H1 (cell line): ENCODE measurements around the gene SCRN1. TPM values are rescaled to one million over a fixed set of nuclear protein-coding genes. Genes with fewer than 3 reads are reported as not detected.

ENCODE experiments used
- CTCF ChIA-PET: fragments of 300-600 bp; sonication (Branson Sonifier 250); formaldehyde crosslinking; loops from one replicate; lab custom pipeline; 2021; ENCODE audit not compliant: partially characterized antibody; lab: Charles Lee
- POLR2A ChIA-PET: fragments of 300-600 bp; sonication (Branson Sonifier 250); formaldehyde crosslinking; loops from one replicate; lab custom pipeline; 2021; ENCODE audit warnings: inconsistent platforms; ENCODE audit not compliant: partially characterized antibody; lab: Charles Lee
- DNase-seq, 2 experiments: peaks; one replicate each; pipeline versions ENCODE4 v3.0.0 to v3.0.0-alpha.2; 2010 to 2022; ENCODE audit warnings: low spot score in 2 of 2, low read depth in 1 of 2, mixed read lengths in 1 of 2
- FAIRE-seq: peaks from 2 replicates; lab custom pipeline; 2011; peaks lifted over from hg19 to GRCh38; lab: Jason Lieb, UNC
- H2AFZ ChIP-seq: 2 replicates; pipeline ENCODE4 v1.8.1; 2012; ENCODE audit warnings: low read length, inconsistent platforms
- H2AK5ac ChIP-seq: 2 replicates; pipeline ENCODE4 v1.6.1; 2013; ENCODE audit warnings: low read depth, low read length
- H2BK120ac ChIP-seq: replicated peaks from 2 replicates; pipeline ENCODE3; 2013; ENCODE audit warnings: low read depth, low read length, inconsistent platforms
- H2BK12ac ChIP-seq: 2 replicates; pipeline ENCODE4 v1.6.1; 2013; ENCODE audit warnings: low read depth, low read length
- H2BK15ac ChIP-seq: 2 replicates; pipeline ENCODE4 v1.6.1; 2013; ENCODE audit warnings: low read length
- H2BK20ac ChIP-seq: 2 replicates; pipeline ENCODE4 v1.6.1; 2013; ENCODE audit warnings: low read length
- H2BK5ac ChIP-seq: 2 replicates; pipeline ENCODE4 v1.6.1; 2013; ENCODE audit warnings: low read depth, low read length
- H3K14ac ChIP-seq: 2 replicates; pipeline ENCODE4 v1.6.1; 2013; ENCODE audit warnings: inconsistent platforms; ENCODE audit not compliant: insufficient read length
- H3K18ac ChIP-seq: 2 replicates; pipeline ENCODE4 v1.6.1; 2013; ENCODE audit warnings: low read length; ENCODE audit errors: extremely low read depth
- H3K23ac ChIP-seq: 2 replicates; pipeline ENCODE4 v1.6.1; 2013; ENCODE audit warnings: inconsistent platforms; ENCODE audit not compliant: insufficient read length
- H3K23me2 ChIP-seq: 2 replicates; pipeline ENCODE4 v1.6.1; 2013; ENCODE audit warnings: low read depth, low read length
- H3K27ac ChIP-seq: 2 replicates; pipeline ENCODE4 v1.6.1; 2011; ENCODE audit warnings: low read depth, low read length, inconsistent platforms
- H3K27me3 ChIP-seq, 4 experiments: replicated peaks in 1 of 4; 1 replicate in 1 of 4; 2 replicates in 3 of 4; pipeline versions ENCODE4 v1.6.1 to v1.8.1; 2011 to 2013; ENCODE audit warnings: low read length in 3 of 4, mild to moderate bottlenecking in 3 of 4, inconsistent platforms in 2 of 4, mixed read lengths in 2 of 4, moderate library complexity in 1 of 4; ENCODE audit not compliant: control insufficient read depth in 3 of 4, insufficient read depth in 3 of 4; ENCODE audit errors: extremely low read depth in 1 of 4
- H3K36me3 ChIP-seq, 4 experiments: 2 replicates each; pipeline versions ENCODE4 v1.6.1 to v1.8.1; 2011 to 2013; ENCODE audit warnings: mild to moderate bottlenecking in 4 of 4, low read length in 3 of 4, moderate library complexity in 2 of 4, control low read depth in 1 of 4, inconsistent platforms in 1 of 4; ENCODE audit not compliant: insufficient read depth in 4 of 4, control insufficient read depth in 2 of 4
- H3K4ac ChIP-seq: replicated peaks from 2 replicates; pipeline ENCODE3; 2013; ENCODE audit warnings: low read length, low read depth, mixed read lengths, inconsistent platforms; ENCODE audit not compliant: insufficient read length
- H3K4me1 ChIP-seq, 4 experiments: replicated peaks in 1 of 4; 1 replicate in 1 of 4; 2 replicates in 3 of 4; pipeline versions ENCODE4 v1.6.1 to v1.8.1; 2011 to 2013; ENCODE audit warnings: low read length in 3 of 4, inconsistent platforms in 2 of 4, mixed read lengths in 1 of 4; ENCODE audit not compliant: insufficient read depth in 4 of 4, control insufficient read depth in 3 of 4
- H3K4me2 ChIP-seq, 2 experiments: 2 replicates each; pipeline versions ENCODE4 v1.6.1 to v1.8.1; 2011 to 2013; ENCODE audit warnings: low read depth in 2 of 2, low read length in 2 of 2, control low read depth in 1 of 2, inconsistent platforms in 1 of 2, mild to moderate bottlenecking in 1 of 2; ENCODE audit not compliant: insufficient read depth in 1 of 2
- H3K4me3 ChIP-seq, 4 experiments: fragments of 200-600, 300-600 bp in 1 of 4; sonication (generic), shearing (Covaris generic), sonication (Bioruptor Twin) in 1 of 4; 2 replicates each; pipeline versions ENCODE4 v1.5.1 to v1.8.1; 2011 to 2016; ENCODE audit warnings: low read length in 4 of 4, low read depth in 3 of 4, control low read depth in 2 of 4, inconsistent platforms in 2 of 4, mild to moderate bottlenecking in 2 of 4, mixed read lengths in 1 of 4, moderate library complexity in 1 of 4; ENCODE audit not compliant: insufficient read depth in 2 of 4; ENCODE audit errors: extremely low read depth in 1 of 4
- H3K56ac ChIP-seq: replicated peaks from 2 replicates; pipeline ENCODE3; 2013; ENCODE audit warnings: low read depth, mild to moderate bottlenecking, mixed read lengths, low read length, inconsistent platforms; ENCODE audit not compliant: insufficient read length
- H3K79me1 ChIP-seq: 2 replicates; pipeline ENCODE4 v1.6.1; 2013; ENCODE audit warnings: low read depth, low read length, control low read depth
- H3K79me2 ChIP-seq, 2 experiments: 2 replicates each; pipeline versions ENCODE4 v1.6.1 to v1.8.1; 2012 to 2013; ENCODE audit warnings: low read length in 2 of 2, mild to moderate bottlenecking in 2 of 2, inconsistent platforms in 1 of 2; ENCODE audit not compliant: insufficient read depth in 2 of 2, control insufficient read depth in 1 of 2
- H3K9ac ChIP-seq, 4 experiments: replicated peaks in 1 of 4; 1 replicate in 1 of 4; 2 replicates in 3 of 4; pipeline versions ENCODE4 v1.6.1 to v1.8.1; 2011 to 2013; ENCODE audit warnings: low read depth in 3 of 4, low read length in 3 of 4, control low read depth in 2 of 4, mild to moderate bottlenecking in 2 of 4, moderate library complexity in 2 of 4, inconsistent platforms in 1 of 4; ENCODE audit errors: extremely low read depth in 1 of 4
- H3K9me3 ChIP-seq, 2 experiments: 2 replicates each; pipeline versions ENCODE4 v1.6.1 to v1.8.1; 2012 to 2013; ENCODE audit warnings: mild to moderate bottlenecking in 2 of 2, moderate library complexity in 2 of 2, control low read depth in 1 of 2, inconsistent platforms in 1 of 2, low read depth in 1 of 2, low read length in 1 of 2, mixed read lengths in 1 of 2; ENCODE audit not compliant: insufficient read depth in 2 of 2
- H4K20me1 ChIP-seq, 2 experiments: replicated peaks in 1 of 2; 2 replicates each; pipeline versions ENCODE3 to v1.8.1; 2011 to 2013; ENCODE audit warnings: inconsistent platforms in 2 of 2, low read length in 2 of 2, mild to moderate bottlenecking in 1 of 2; ENCODE audit not compliant: insufficient read depth in 2 of 2, control insufficient read depth in 1 of 2
- H4K5ac ChIP-seq: 2 replicates; pipeline ENCODE4 v1.6.1; 2013; ENCODE audit warnings: low read length, low read depth, mixed read lengths, inconsistent platforms; ENCODE audit not compliant: insufficient read length
- H4K8ac ChIP-seq: 2 replicates; pipeline ENCODE4 v1.8.0; 2013; ENCODE audit warnings: mild to moderate bottlenecking, moderate library complexity, low read length, inconsistent platforms; ENCODE audit not compliant: insufficient read depth; ENCODE audit errors: extremely low read depth
- H4K91ac ChIP-seq: replicated peaks from 2 replicates; pipeline ENCODE3; 2013; ENCODE audit warnings: low read length, mixed read lengths, inconsistent platforms; ENCODE audit not compliant: insufficient read length
- EZH2 ChIP-seq: fragments of 200-600 bp; sonication (generic); IDR thresholded peaks from 2 replicates; pipeline ENCODE4 v1.7.1; 2012; ENCODE audit warnings: low read depth, mild to moderate bottlenecking, moderate library complexity, low read length, inconsistent platforms; ENCODE audit not compliant: severe bottlenecking
- JUND ChIP-seq: IDR thresholded peaks from 2 replicates; pipeline ENCODE4 v1.6.1; 2011; ENCODE audit warnings: mild to moderate bottlenecking, improper control_type of control experiment, low read length
- KDM1A ChIP-seq: fragments of 200-600, 300-600 bp; sonication (generic); IDR thresholded peaks from 2 replicates; pipeline ENCODE4 v1.7.1; 2016; ENCODE audit warnings: mild to moderate bottlenecking, low read length, borderline replicate concordance
- RBBP5 ChIP-seq: IDR thresholded peaks from 2 replicates; pipeline ENCODE4 v1.7.1; 2012; ENCODE audit warnings: low read depth, mild to moderate bottlenecking, inconsistent platforms, low read length, moderate library complexity, borderline replicate concordance
- RFX5 ChIP-seq: IDR thresholded peaks from 2 replicates; pipeline ENCODE4 v1.6.1; 2011; ENCODE audit warnings: low read depth, low read length, improper control_type of control experiment, borderline replicate concordance
- SIN3A ChIP-seq, 2 experiments: IDR thresholded peaks in 1 of 2; conservative IDR thresholded peaks in 1 of 2; 2 replicates each; pipeline ENCODE4 v1.6.1; 2011 to 2012; ENCODE audit warnings: low read length in 2 of 2, improper control_type of control experiment in 1 of 2, low read depth in 1 of 2, mild to moderate bottlenecking in 1 of 2
- SP4 ChIP-seq: IDR thresholded peaks from 2 replicates; pipeline ENCODE4 v1.6.1; 2012; ENCODE audit warnings: low read length, inconsistent platforms
- WGBS, 2 experiments: shearing (Covaris generic) in 1 of 2; methylation state at CpG; one replicate each; pipeline versions ENCODE4 v1.1.6 to v1.1.7; 2013 to 2015; ENCODE audit warnings: low lambda C conversion rate in 2 of 2, mixed read lengths in 2 of 2, inconsistent platforms in 1 of 2, low coverage in 1 of 2, missing lambda C conversion rate in 1 of 2; ENCODE audit not compliant: insufficient replicate concordance in 2 of 2, insufficient coverage in 1 of 2, insufficient read length in 1 of 2; ENCODE audit errors: extremely low coverage in 1 of 2, missing lambda C conversion rate in 1 of 2; 5-methylcytosine and 5-hydroxymethylcytosine counted together
- polyA plus RNA-seq, 7 experiments: library from polyadenylated mRNA; depleted of rRNA in 3 of 7; stranded (reverse) in 5 of 7; unstranded in 2 of 7; fragments of >200 nt in 5 of 7; fragments of 200-250 nt in 2 of 7; gene quantifications; 1 replicate in 5 of 7; 2 replicates in 1 of 7; 4 replicates in 1 of 7; pipeline versions ENCODE4 v1.2.1 to v1.2.3, GENCODE V29; 2011 to 2013; ENCODE audit warnings: missing spikeins in 2 of 7, mixed read lengths in 2 of 7
- total RNA-seq: library from RNA; stranded (reverse); fragmentation: NEBNext Ultra II Directional; extraction: Animal tissue kit (Norgen Biotek cat#: 25700); gene quantifications from 2 replicates; pipeline ENCODE4 v1.2.1, GENCODE V29; 2021

Gene SCRN1
- total and polyA plus RNA-seq, 2 of the 8 experiments (the other 6 are each of a cell fraction or from before 2014, with no cell fraction given): 36.0 to 75.8 TPM

GRCh38 chr7:30003098-30003497 lies 13.5 kb upstream of the SCRN1 start:
- no peaks in the 10 kb centered on the region for H3K36me3 ChIP-seq
- no peak overlapping the region for H2BK15ac ChIP-seq
- H3K79me2 ChIP-seq: no peaks in the 10 kb centered on the region
- H3K27ac ChIP-seq: no peak overlapping the region
- H3K27me3 ChIP-seq: no peaks in the 10 kb centered on the region; a peak in 1 of 7 replicates
- DNase-seq: no peak
- H3K4me3 ChIP-seq: no peak overlapping the region
- no peak overlapping the region for H2BK5ac ChIP-seq
- H3K4ac ChIP-seq: no peak overlapping the region
- H3K4me1 ChIP-seq: peaks cover 0 to 4% (median 0%) of the 10 kb centered on the region in 4 experiments; a peak in 3 of 7 replicates
- H3K18ac ChIP-seq: no peak overlapping the region
- no peak overlapping the region for H2BK12ac ChIP-seq
- ChIA-PET CTCF (interaction anchor here (1.2 to 1.5 kb wide), 6 partner anchors 10 to 81 kb away, joined by 3 to 4 read pairs (median 4); no protein-coding TSS in a partner anchor), POLR2A (interaction anchor here (0.6 to 1.9 kb wide), 5 partner anchors 15 to 496 kb away, joined by 3 to 7 read pairs (median 4); no protein-coding TSS in a partner anchor)
- TF ChIP-seq RFX5 (no peak), KDM1A (no peak), SIN3A (conservative IDR thresholded peaks at IDR 0.05 in 1 of 2, IDR thresholded peaks at IDR 0.05 in 1 of 2; ENCODE audit: low read depth in 1 of 2, low read length in 2 of 2) (no peak), RBBP5 (no peak), EZH2 (no peak), SP4 (no peak), JUND (no peak)
- H3K56ac ChIP-seq: no peak overlapping the region
- H4K20me1 ChIP-seq: no peaks in the 10 kb centered on the region
- H3K4me2 ChIP-seq: no peak overlapping the region
- no peak overlapping the region for H3K14ac ChIP-seq
- no peak overlapping the region for H4K5ac ChIP-seq
- H2AK5ac ChIP-seq: no peak overlapping the region
- 60% methylated on average over 6 of the region's 6 CpGs; no CpG with 5 or more reads in 1 of the 2 experiments for WGBS, 2 experiments
- H2BK120ac ChIP-seq: no peak overlapping the region
- no peak overlapping the region for H4K8ac ChIP-seq
- no peaks in the 10 kb centered on the region for H3K23me2 ChIP-seq
- 0 out of 4 replicates have a peak, but pooled peaks cover 0 to 2% of the 10 kb centered on the region in 2 experiments for H3K9me3 ChIP-seq
- H3K23ac ChIP-seq: no peak overlapping the region
- no peak overlapping the region for H2AFZ ChIP-seq
- H4K91ac ChIP-seq: no peak overlapping the region
- H3K79me1 ChIP-seq: no peaks in the 10 kb centered on the region
- no peak overlapping the region for H3K9ac ChIP-seq
- no peak for FAIRE-seq
- H2BK20ac ChIP-seq: no peak overlapping the region
